SH-SY5Y (cell line): Measurements from ENCODE around the gene C1orf198.

Experiments used
- GATA2 ChIP-seq: IDR thresholded peaks from 2 replicates; pipeline ENCODE4 v1.6.1; 2011; ENCODE audit warnings: mild to moderate bottlenecking, low read depth, low read length
- GATA3 ChIP-seq: IDR thresholded peaks from 2 replicates; pipeline ENCODE4 v1.6.1; 2011; ENCODE audit warnings: low read depth, mild to moderate bottlenecking, low read length, moderate library complexity

DNA sequence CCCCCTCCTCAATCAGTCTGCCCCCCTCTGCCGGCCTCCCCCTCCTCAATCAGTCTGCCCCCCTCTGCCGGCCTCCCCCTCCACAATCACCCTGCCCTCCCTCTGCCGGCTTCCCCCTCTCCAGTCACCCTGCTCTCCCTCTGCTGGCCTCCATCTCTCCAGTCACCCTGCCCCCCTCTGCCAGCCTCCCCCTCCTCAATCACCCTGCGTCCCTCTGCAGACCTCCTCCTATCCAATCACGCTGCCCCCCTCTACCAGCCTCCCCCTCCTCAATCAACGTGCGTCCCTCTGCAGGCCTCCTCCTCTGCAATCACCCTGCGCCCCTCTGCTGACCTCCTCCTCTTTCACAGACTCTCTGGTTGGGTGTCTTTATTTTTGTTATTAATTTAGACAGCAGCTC is 11.5 kb upstream of the C1orf198 start:
- TF ChIP-seq GATA2, result no peak
- TF ChIP-seq GATA3, result no peak
